IMR-90 (cell line): Measurements from ENCODE around the gene RPH3AL. TPM values are rescaled to one million over a fixed set of nuclear protein-coding genes. Genes with fewer than 3 reads are reported as not detected.

Source experiments
- ATAC-seq: fragments of 200-7000 bp; cut with Tn5 transposase; 2 replicates; pipeline ENCODE4 v1.9.1; 2020; ENCODE audit warnings: low read depth, mild to moderate bottlenecking, moderate library complexity
- BruUV-seq: library from RNA; stranded (reverse); fragments of 400-500 nt; replicated peaks from 2 replicates; lab custom pipeline; 2021; lab: Mats Ljungman, UMichigan
- CTCF ChIA-PET: fragments of 300-600 bp; formaldehyde crosslinking; extraction: SDS; loops from one replicate; lab custom pipeline; 2021; ENCODE audit warnings: antibody characterized with exemption; lab: Yijun Ruan, JAX
- POLR2A ChIA-PET: fragments of 300-600 bp; sonication (Branson Sonifier 250); formaldehyde crosslinking; loops from one replicate; lab custom pipeline; 2022; ENCODE audit warnings: antibody characterized with exemption; ENCODE audit not compliant: unreplicated experiment; lab: Charles Lee
- DNase-seq: peaks from one replicate; pipeline ENCODE4 v3.0.0; 2013
- H2AFZ ChIP-seq: replicated peaks from 2 replicates; pipeline ENCODE3; 2013; ENCODE audit warnings: low read length, mild to moderate bottlenecking; ENCODE audit not compliant: poor library complexity
- H2AK5ac ChIP-seq: 2 replicates; pipeline ENCODE4 v1.6.1; 2013; ENCODE audit warnings: low read depth, low read length, inconsistent platforms
- H2AK9ac ChIP-seq: replicated peaks from 2 replicates; pipeline ENCODE3; 2013; ENCODE audit warnings: mild to moderate bottlenecking, low read depth, low read length, moderate library complexity; ENCODE audit not compliant: poor library complexity
- H2BK120ac ChIP-seq: 2 replicates; pipeline ENCODE4 v1.6.1; 2013; ENCODE audit warnings: low read depth, low read length, inconsistent platforms
- H2BK15ac ChIP-seq: 3 replicates; pipeline ENCODE4 v1.6.1; 2013; ENCODE audit warnings: low read depth, low read length, inconsistent platforms
- H2BK20ac ChIP-seq: 2 replicates; pipeline ENCODE4 v1.6.1; 2013; ENCODE audit warnings: low read depth, mild to moderate bottlenecking, inconsistent platforms, low read length, moderate library complexity
- H2BK5ac ChIP-seq: 2 replicates; pipeline ENCODE4 v1.6.1; 2013; ENCODE audit warnings: mild to moderate bottlenecking, low read depth, low read length, inconsistent platforms; ENCODE audit not compliant: poor library complexity, severe bottlenecking
- H3K14ac ChIP-seq: replicated peaks from 2 replicates; pipeline ENCODE4 v1.6.1; 2013; ENCODE audit warnings: low read depth, low read length, inconsistent platforms
- H3K18ac ChIP-seq: 2 replicates; pipeline ENCODE4 v1.6.1; 2013; ENCODE audit warnings: low read depth, low read length, control low read depth
- H3K23ac ChIP-seq: 2 replicates; pipeline ENCODE4 v1.6.1; 2013; ENCODE audit warnings: low read depth, low read length, inconsistent platforms
- H3K27ac ChIP-seq: 2 replicates; pipeline ENCODE4 v1.5.1; 2013; ENCODE audit warnings: mild to moderate bottlenecking, control low read depth, low read length; ENCODE audit not compliant: insufficient read depth
- H3K27me3 ChIP-seq: 2 replicates; pipeline ENCODE4 v1.6.1; 2013; ENCODE audit warnings: low read length; ENCODE audit not compliant: control insufficient read depth, insufficient read depth
- H3K36me3 ChIP-seq: 2 replicates; pipeline ENCODE4 v1.6.1; 2013; ENCODE audit warnings: low read length, mixed read lengths; ENCODE audit not compliant: control insufficient read depth, insufficient read depth
- H3K4ac ChIP-seq: 2 replicates; pipeline ENCODE4 v1.6.1; 2013; ENCODE audit warnings: low read depth, low read length, inconsistent platforms
- H3K4me1 ChIP-seq: 2 replicates; pipeline ENCODE4 v1.6.1; 2013; ENCODE audit warnings: low read length, mixed read lengths; ENCODE audit not compliant: control insufficient read depth, insufficient read depth
- H3K4me2 ChIP-seq: 2 replicates; pipeline ENCODE4 v1.6.1; 2013; ENCODE audit warnings: low read depth, mild to moderate bottlenecking, control low read depth, low read length, moderate library complexity
- H3K4me3 ChIP-seq: 2 replicates; pipeline ENCODE4 v1.5.1; 2013; ENCODE audit warnings: low read depth, mild to moderate bottlenecking, control low read depth, low read length, moderate library complexity; ENCODE audit not compliant: insufficient read depth
- H3K56ac ChIP-seq: 2 replicates; pipeline ENCODE4 v1.6.1; 2013; ENCODE audit warnings: low read length, inconsistent platforms; ENCODE audit not compliant: insufficient read depth; ENCODE audit errors: extremely low read depth
- H3K79me1 ChIP-seq, 2 experiments: 2 replicates each; pipeline ENCODE4 v1.6.1; 2013; ENCODE audit warnings: low read length in 2 of 2, inconsistent platforms in 1 of 2, low read depth in 1 of 2
- H3K9ac ChIP-seq: 2 replicates; pipeline ENCODE4 v1.6.1; 2013; ENCODE audit warnings: low read depth, low read length, control low read depth
- H3K9me1 ChIP-seq: 2 replicates; pipeline ENCODE4 v1.6.1; 2013; ENCODE audit warnings: low read length, inconsistent platforms; ENCODE audit not compliant: insufficient read depth
- H3K9me3 ChIP-seq: 2 replicates; pipeline ENCODE4 v1.6.1; 2013; ENCODE audit warnings: low read length; ENCODE audit not compliant: control insufficient read depth, insufficient read depth
- H4K20me1 ChIP-seq: 2 replicates; pipeline ENCODE4 v1.6.1; 2013; ENCODE audit warnings: low read length, inconsistent platforms; ENCODE audit not compliant: insufficient read depth
- H4K5ac ChIP-seq: 2 replicates; pipeline ENCODE4 v1.6.1; 2013; ENCODE audit warnings: mild to moderate bottlenecking, low read depth, low read length, control low read depth
- H4K8ac ChIP-seq, 2 experiments: 2 replicates each; pipeline ENCODE4 v1.6.1; 2013; ENCODE audit warnings: low read depth in 2 of 2, low read length in 2 of 2, control low read depth in 1 of 2, inconsistent platforms in 1 of 2
- H4K91ac ChIP-seq: 2 replicates; pipeline ENCODE4 v1.6.1; 2013; ENCODE audit warnings: low read depth, low read length, inconsistent platforms; ENCODE audit not compliant: insufficient read depth
- BHLHE40 ChIP-seq: fragments of 150-350 bp; IDR thresholded peaks from 2 replicates; pipeline ENCODE4 v1.6.1; 2016; ENCODE audit warnings: mild to moderate bottlenecking, low read depth, low read length
- CEBPB ChIP-seq: IDR thresholded peaks from 2 replicates; pipeline ENCODE4 v1.6.1; 2012; ENCODE audit warnings: low read depth, low read length, improper control_type of control experiment
- CHD1 ChIP-seq: IDR thresholded peaks from 2 replicates; pipeline ENCODE4 v1.6.1; 2012; ENCODE audit warnings: low read depth, low read length, improper control_type of control experiment
- FOS ChIP-seq: fragments of 150-350 bp; IDR thresholded peaks from 2 replicates; pipeline ENCODE4 v1.6.1; 2016; ENCODE audit warnings: low read depth, low read length
- MAFK ChIP-seq: IDR thresholded peaks from 2 replicates; pipeline ENCODE4 v1.6.1; 2012; ENCODE audit warnings: low read depth, low read length, improper control_type of control experiment
- MAZ ChIP-seq: IDR thresholded peaks from 2 replicates; pipeline ENCODE4 v1.6.1; 2012; ENCODE audit warnings: low read depth, mild to moderate bottlenecking, low read length, improper control_type of control experiment, moderate library complexity, borderline replicate concordance
- MXI1 ChIP-seq: IDR thresholded peaks from 2 replicates; pipeline ENCODE4 v1.6.1; 2012; ENCODE audit warnings: low read depth, mild to moderate bottlenecking, low read length, moderate library complexity, borderline replicate concordance
- NFE2L2 ChIP-seq: fragments of 150-350 bp; IDR thresholded peaks from 2 replicates; pipeline ENCODE4 v1.6.1; 2016; ENCODE audit warnings: low read depth, mild to moderate bottlenecking, low read length
- POLR2A ChIP-seq: IDR thresholded peaks from 2 replicates; pipeline ENCODE4 v1.6.1; 2012; ENCODE audit warnings: mild to moderate bottlenecking, low read depth, low read length
- RAD21 ChIP-seq: IDR thresholded peaks from 2 replicates; pipeline ENCODE4 v1.6.1; 2012; ENCODE audit warnings: low read length, improper control_type of control experiment
- RFX5 ChIP-seq: IDR thresholded peaks from 2 replicates; pipeline ENCODE4 v1.8.0; 2012; ENCODE audit warnings: low read depth, mild to moderate bottlenecking, low read length, moderate library complexity
- SMC3 ChIP-seq: fragments of 150-350 bp; IDR thresholded peaks from 2 replicates; pipeline ENCODE4 v1.6.1; 2016; ENCODE audit warnings: low read depth, mild to moderate bottlenecking, antibody characterized with exemption, low read length, moderate library complexity
- WGBS, 2 experiments: methylation state at CpG; one replicate each; pipeline versions ENCODE4 v1.1.5 to v1.1.7; 2013; ENCODE audit warnings: missing lambda C conversion rate in 2 of 2; ENCODE audit not compliant: insufficient read length in 1 of 2; ENCODE audit errors: extremely low coverage in 2 of 2; 5-methylcytosine and 5-hydroxymethylcytosine counted together
- dilution Hi-C: fragments of 300-500 bp; cut with HindIII; formaldehyde crosslinking; loops from one replicate; pipeline ENCODE4 v1.14.3; 2018; ENCODE audit warnings: low sequenced_read_pairs; ENCODE audit not compliant: unreplicated experiment
- in situ Hi-C: fragments of 300-500 bp; cut with MboI; formaldehyde crosslinking; loops from 3 replicates; pipeline ENCODE4 v1.14.3; 2019; ENCODE audit warnings: low sequenced_read_pairs, inconsistent platforms, mixed read lengths
- intact Hi-C: fragments of 100-400 bp; cut with micrococcal nuclease; formaldehyde crosslinking; loops from 2 replicates; pipeline ENCODE4 v1.10.0; 2022
- polyA plus RNA-seq, 3 experiments: library from polyadenylated mRNA; depleted of rRNA; stranded (reverse); fragments of >200 nt; gene quantifications; 2 replicates each; pipeline ENCODE4 v1.2.3, GENCODE V29; 2012; ENCODE audit warnings: low replicate concordance in 1 of 3
- total RNA-seq: library from RNA; depleted of rRNA; stranded (reverse); fragments of >200 nt; gene quantifications from 2 replicates; pipeline ENCODE4 v1.2.3, GENCODE V29; 2012
- TF ChIP-seq, protein P1 (sequence below): fragments of 150-350 bp; IDR thresholded peaks from 2 replicates; pipeline ENCODE4 v1.6.1; 2017; ENCODE audit warnings: mild to moderate bottlenecking, antibody characterized with exemption, low read length, low read depth
- TF ChIP-seq, protein P2 (sequence below): conservative IDR thresholded peaks from 2 replicates; pipeline ENCODE4 v1.5.1; 2012; ENCODE audit warnings: mild to moderate bottlenecking, low read depth, low read length, improper control_type of control experiment
- TF ChIP-seq, protein P3 (sequence below): fragments of 150-350 bp; IDR thresholded peaks from 2 replicates; pipeline ENCODE4 v1.6.1; 2016; ENCODE audit warnings: low read depth, mild to moderate bottlenecking, low read length, moderate library complexity, borderline replicate concordance

RPH3AL gene
- total and polyA plus RNA-seq, 2 of the 4 experiments (the other 2 are of a cell fraction), result 1.8 to 2.5 TPM

DNA sequence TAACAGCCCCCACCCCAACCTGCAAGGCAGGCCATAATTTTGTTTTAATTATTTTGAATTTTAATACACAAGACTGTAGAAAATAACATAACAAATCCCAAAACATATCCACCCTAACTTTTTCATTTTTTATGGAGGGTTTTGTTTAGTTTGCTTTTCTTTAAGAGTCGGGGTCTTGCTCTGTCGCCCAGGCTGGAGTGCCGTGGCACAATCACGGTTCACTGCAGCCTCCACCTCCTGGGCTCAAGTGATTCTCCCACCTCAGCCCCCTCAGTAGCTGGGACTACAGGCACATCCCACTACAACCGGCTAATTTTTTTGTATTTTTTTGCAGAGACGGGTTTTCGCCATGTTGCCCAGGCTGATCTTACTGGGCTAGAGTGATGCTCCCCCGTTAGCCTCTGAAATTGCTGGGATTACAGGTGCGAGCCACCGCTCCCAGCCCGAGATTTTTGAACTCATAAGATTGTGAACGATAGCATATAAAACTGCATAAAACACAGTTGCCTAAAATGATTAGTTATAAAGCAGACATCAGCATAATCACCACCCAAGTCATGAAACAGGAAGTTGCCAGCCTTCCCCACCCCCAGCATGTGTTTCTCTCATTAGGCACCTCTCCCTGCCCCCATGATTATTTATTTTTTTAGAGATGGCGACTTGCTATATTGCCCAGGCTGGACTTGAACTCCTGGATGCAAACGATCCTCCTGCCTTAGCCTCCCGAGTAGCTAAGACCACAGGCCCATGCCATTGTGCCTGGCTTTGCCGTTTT, 157.6 kb downstream of the RPH3AL start:
- no peak for ATAC-seq

More for the DNA sequence above, 157.6 kb downstream of the RPH3AL start:
- H3K9ac ChIP-seq, result no peak overlapping the region
- H4K20me1 ChIP-seq, result no peaks in the 10 kb centered on the region
- no peaks in the 10 kb centered on the region for H3K9me3 ChIP-seq
- H3K23ac ChIP-seq, result no peak overlapping the region
- no peak overlapping the region for H3K14ac ChIP-seq
- 57% methylated on average over 3 of the region's 16 CpGs; no CpG with 5 or more reads in 1 of the 2 experiments for WGBS, 2 experiments
- no peak overlapping the region for H4K91ac ChIP-seq
- H3K9me1 ChIP-seq, result no peaks in the 10 kb centered on the region
- intact Hi-C loops (no loop called here), in situ Hi-C loops (loop anchor here (5.0 kb wide), 1 partner anchor 82 kb away; no protein-coding TSS in a partner anchor), dilution Hi-C loops (no loop called here)
- H3K4me3 ChIP-seq, result no peak overlapping the region
- TF ChIP-seq SMC3 (no peak), FOS (no peak), MXI1 (no peak), CEBPB (no peak), RFX5 (no peak), NFE2L2 (no peak), MAZ (no peak), POLR2A (no peak), RAD21 (no peak), MAFK (no peak), CHD1 (no peak), BHLHE40 (no peak)
- TF ChIP-seq, protein P1, sequence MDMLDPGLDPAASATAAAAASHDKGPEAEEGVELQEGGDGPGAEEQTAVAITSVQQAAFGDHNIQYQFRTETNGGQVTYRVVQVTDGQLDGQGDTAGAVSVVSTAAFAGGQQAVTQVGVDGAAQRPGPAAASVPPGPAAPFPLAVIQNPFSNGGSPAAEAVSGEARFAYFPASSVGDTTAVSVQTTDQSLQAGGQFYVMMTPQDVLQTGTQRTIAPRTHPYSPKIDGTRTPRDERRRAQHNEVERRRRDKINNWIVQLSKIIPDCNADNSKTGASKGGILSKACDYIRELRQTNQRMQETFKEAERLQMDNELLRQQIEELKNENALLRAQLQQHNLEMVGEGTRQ, result no peak
- TF ChIP-seq, protein P2, sequence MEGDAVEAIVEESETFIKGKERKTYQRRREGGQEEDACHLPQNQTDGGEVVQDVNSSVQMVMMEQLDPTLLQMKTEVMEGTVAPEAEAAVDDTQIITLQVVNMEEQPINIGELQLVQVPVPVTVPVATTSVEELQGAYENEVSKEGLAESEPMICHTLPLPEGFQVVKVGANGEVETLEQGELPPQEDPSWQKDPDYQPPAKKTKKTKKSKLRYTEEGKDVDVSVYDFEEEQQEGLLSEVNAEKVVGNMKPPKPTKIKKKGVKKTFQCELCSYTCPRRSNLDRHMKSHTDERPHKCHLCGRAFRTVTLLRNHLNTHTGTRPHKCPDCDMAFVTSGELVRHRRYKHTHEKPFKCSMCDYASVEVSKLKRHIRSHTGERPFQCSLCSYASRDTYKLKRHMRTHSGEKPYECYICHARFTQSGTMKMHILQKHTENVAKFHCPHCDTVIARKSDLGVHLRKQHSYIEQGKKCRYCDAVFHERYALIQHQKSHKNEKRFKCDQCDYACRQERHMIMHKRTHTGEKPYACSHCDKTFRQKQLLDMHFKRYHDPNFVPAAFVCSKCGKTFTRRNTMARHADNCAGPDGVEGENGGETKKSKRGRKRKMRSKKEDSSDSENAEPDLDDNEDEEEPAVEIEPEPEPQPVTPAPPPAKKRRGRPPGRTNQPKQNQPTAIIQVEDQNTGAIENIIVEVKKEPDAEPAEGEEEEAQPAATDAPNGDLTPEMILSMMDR, result no peak
- TF ChIP-seq, protein P3, sequence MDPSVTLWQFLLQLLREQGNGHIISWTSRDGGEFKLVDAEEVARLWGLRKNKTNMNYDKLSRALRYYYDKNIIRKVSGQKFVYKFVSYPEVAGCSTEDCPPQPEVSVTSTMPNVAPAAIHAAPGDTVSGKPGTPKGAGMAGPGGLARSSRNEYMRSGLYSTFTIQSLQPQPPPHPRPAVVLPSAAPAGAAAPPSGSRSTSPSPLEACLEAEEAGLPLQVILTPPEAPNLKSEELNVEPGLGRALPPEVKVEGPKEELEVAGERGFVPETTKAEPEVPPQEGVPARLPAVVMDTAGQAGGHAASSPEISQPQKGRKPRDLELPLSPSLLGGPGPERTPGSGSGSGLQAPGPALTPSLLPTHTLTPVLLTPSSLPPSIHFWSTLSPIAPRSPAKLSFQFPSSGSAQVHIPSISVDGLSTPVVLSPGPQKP, result no peak
- H3K18ac ChIP-seq, result no peak overlapping the region
- no peak overlapping the region for H2BK15ac ChIP-seq
- H2BK5ac ChIP-seq, result no peak overlapping the region
- no peaks in the 10 kb centered on the region for H3K36me3 ChIP-seq
- ChIA-PET CTCF (no interaction called here), POLR2A (no interaction called here)
- H3K27me3 ChIP-seq, result peaks cover 24% of the 10 kb centered on the region
- H4K5ac ChIP-seq, result no peak overlapping the region
- H2AK9ac ChIP-seq, result no peak overlapping the region
- BruUV-seq, result no TSS peak
- no peak overlapping the region for H2AFZ ChIP-seq
- no peak overlapping the region for H3K4me2 ChIP-seq
- no peak overlapping the region for H4K8ac ChIP-seq
- no peak overlapping the region for H2AK5ac ChIP-seq
- H3K79me1 ChIP-seq, result no peaks in the 10 kb centered on the region
- DNase-seq, result no peak
- no peak overlapping the region for H2BK120ac ChIP-seq
- no peak overlapping the region for H3K4ac ChIP-seq
- H3K56ac ChIP-seq, result no peak overlapping the region
- no peak overlapping the region for H2BK20ac ChIP-seq
- H3K27ac ChIP-seq, result no peak overlapping the region
- H3K4me1 ChIP-seq, result no peaks in the 10 kb centered on the region
